ENCODE measurements around the gene PTPA.

DNA sequence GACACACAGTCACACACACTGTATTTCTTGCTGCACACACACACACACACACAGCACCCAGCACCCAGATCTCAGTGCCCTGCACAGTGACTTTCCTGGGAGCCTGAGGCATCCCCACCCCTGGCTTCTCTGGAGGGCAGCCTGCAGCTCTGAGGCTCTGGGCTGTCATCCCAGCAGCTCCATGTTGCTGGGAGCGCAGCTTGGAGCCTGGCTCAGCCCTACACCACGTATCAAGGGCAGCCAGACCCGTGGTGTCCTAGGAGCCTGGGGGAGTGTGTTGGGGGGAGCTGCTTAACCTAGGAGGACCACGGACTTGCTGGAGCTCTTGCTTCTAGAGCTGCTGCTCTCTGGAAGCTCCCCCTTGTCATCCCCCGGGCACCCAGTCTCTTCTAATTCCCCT lies 61.6 kb downstream of the PTPA start:
- TF ChIP-seq, protein P1, sequence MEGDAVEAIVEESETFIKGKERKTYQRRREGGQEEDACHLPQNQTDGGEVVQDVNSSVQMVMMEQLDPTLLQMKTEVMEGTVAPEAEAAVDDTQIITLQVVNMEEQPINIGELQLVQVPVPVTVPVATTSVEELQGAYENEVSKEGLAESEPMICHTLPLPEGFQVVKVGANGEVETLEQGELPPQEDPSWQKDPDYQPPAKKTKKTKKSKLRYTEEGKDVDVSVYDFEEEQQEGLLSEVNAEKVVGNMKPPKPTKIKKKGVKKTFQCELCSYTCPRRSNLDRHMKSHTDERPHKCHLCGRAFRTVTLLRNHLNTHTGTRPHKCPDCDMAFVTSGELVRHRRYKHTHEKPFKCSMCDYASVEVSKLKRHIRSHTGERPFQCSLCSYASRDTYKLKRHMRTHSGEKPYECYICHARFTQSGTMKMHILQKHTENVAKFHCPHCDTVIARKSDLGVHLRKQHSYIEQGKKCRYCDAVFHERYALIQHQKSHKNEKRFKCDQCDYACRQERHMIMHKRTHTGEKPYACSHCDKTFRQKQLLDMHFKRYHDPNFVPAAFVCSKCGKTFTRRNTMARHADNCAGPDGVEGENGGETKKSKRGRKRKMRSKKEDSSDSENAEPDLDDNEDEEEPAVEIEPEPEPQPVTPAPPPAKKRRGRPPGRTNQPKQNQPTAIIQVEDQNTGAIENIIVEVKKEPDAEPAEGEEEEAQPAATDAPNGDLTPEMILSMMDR (IDR thresholded peaks at IDR 0.05) = no peak
- TF ChIP-seq ZFX (IDR thresholded peaks at IDR 0.05; ENCODE audit: borderline replicate concordance) = no peak
